GM12878 (cell line): ENCODE measurements around the gene SLC12A2. TPM values are rescaled to one million over a fixed set of nuclear protein-coding genes. Genes with fewer than 3 reads are reported as not detected.

Source experiments
- ATAC-seq: fragments of 200-7000 bp; cut with Tn5 transposase; 3 replicates; pipeline ENCODE4 v1.9.1; 2020; ENCODE audit warnings: mild to moderate bottlenecking, moderate library complexity
- BruUV-seq: library from RNA; stranded (reverse); fragments of 400-500 nt; replicated peaks from 2 replicates; lab custom pipeline; 2021; lab: Mats Ljungman, UMichigan
- CTCF ChIA-PET: fragments of 300-600 bp; sonication (Branson Sonifier 250); formaldehyde crosslinking; extraction: SDS; loops from one replicate; lab custom pipeline; 2021; ENCODE audit warnings: inconsistent platforms; lab: Yijun Ruan, JAX
- POLR2A ChIA-PET: fragments of 350-600 bp; formaldehyde crosslinking; extraction: SDS; loops from one replicate; lab custom pipeline; 2021; ENCODE audit warnings: inconsistent platforms; lab: Charles Lee
- RAD21 ChIA-PET: fragments of 300-600 bp; sonication (Branson Sonifier 250); formaldehyde crosslinking; loops from one replicate; lab custom pipeline; 2023; ENCODE audit warnings: antibody characterized with exemption; ENCODE audit not compliant: unreplicated experiment; lab: Charles Lee
- SMC1A ChIA-PET: fragments of 300-600 bp; sonication (Branson Sonifier 250); formaldehyde crosslinking; loops from one replicate; lab custom pipeline; 2023; ENCODE audit not compliant: unreplicated experiment, uncharacterized antibody; lab: Charles Lee
- DNase-seq: peaks from one replicate; pipeline ENCODE4 v3.0.0-alpha.2; 2011; ENCODE audit warnings: low read depth, low spot score
- FAIRE-seq: peaks from 3 replicates; lab custom pipeline; 2011; peaks lifted over from hg19 to GRCh38; lab: Jason Lieb, UNC
- H2AFZ ChIP-seq: 2 replicates; pipeline ENCODE4 v1.6.0; 2011; ENCODE audit warnings: low read depth, low read length, control low read depth; ENCODE audit not compliant: control insufficient read depth
- H3K27ac ChIP-seq: 2 replicates; pipeline ENCODE4 v1.5.1; 2011; ENCODE audit warnings: control low read depth; ENCODE audit not compliant: control insufficient read depth, insufficient read depth
- H3K27me3 ChIP-seq, 2 experiments: replicated peaks in 1 of 2; 2 replicates each; pipeline versions ENCODE4 v1.6.0 to v1.6.1; 2011; ENCODE audit warnings: low read length in 1 of 2; ENCODE audit not compliant: control insufficient read depth in 2 of 2, insufficient read depth in 2 of 2
- H3K36me3 ChIP-seq, 2 experiments: 2 replicates each; pipeline ENCODE4 v1.5.1; 2011; ENCODE audit warnings: low read length in 1 of 2; ENCODE audit not compliant: control insufficient read depth in 2 of 2, insufficient read depth in 2 of 2
- H3K4me1 ChIP-seq: 2 replicates; pipeline ENCODE4 v1.6.1; 2011; ENCODE audit warnings: mild to moderate bottlenecking, low read length, moderate library complexity, mixed read lengths; ENCODE audit not compliant: control insufficient read depth, insufficient read depth
- H3K4me2 ChIP-seq: 2 replicates; pipeline ENCODE4 v1.6.0; 2011; ENCODE audit warnings: control low read depth; ENCODE audit not compliant: control insufficient read depth, insufficient read depth
- H3K4me3 ChIP-seq: fragments of 200-600 bp; sonication (generic); 2 replicates; pipeline ENCODE4 v1.5.1; 2016
- H3K79me2 ChIP-seq: 2 replicates; pipeline ENCODE4 v1.6.0; 2011; ENCODE audit warnings: low read length; ENCODE audit not compliant: control insufficient read depth, insufficient read depth
- H3K9ac ChIP-seq: 2 replicates; pipeline ENCODE4 v1.8.0; 2011; ENCODE audit warnings: low read length, control low read depth, mixed read lengths; ENCODE audit not compliant: control insufficient read depth, insufficient read depth
- H3K9me3 ChIP-seq: replicated peaks from 3 replicates; pipeline ENCODE4 v1.5.1; 2011; ENCODE audit warnings: mild to moderate bottlenecking, low read length; ENCODE audit not compliant: control insufficient read depth, insufficient read depth
- H4K20me1 ChIP-seq: 2 replicates; pipeline ENCODE4 v1.6.0; 2011; ENCODE audit not compliant: control insufficient read depth, insufficient read depth
- ATF3 ChIP-seq: IDR thresholded peaks from 2 replicates; pipeline ENCODE4 v1.6.1; 2011; ENCODE audit warnings: low read depth, mild to moderate bottlenecking, low read length, moderate library complexity, borderline replicate concordance; ENCODE audit errors: extremely low read depth
- CHD2 ChIP-seq: IDR thresholded peaks from 2 replicates; pipeline ENCODE4 v1.6.1; 2011; ENCODE audit warnings: low read depth, low read length, improper control_type of control experiment, borderline replicate concordance
- ELK1 ChIP-seq: IDR thresholded peaks from 2 replicates; pipeline ENCODE4 v1.6.1; 2012; ENCODE audit warnings: low read depth, low read length, improper control_type of control experiment
- GATAD2B ChIP-seq: fragments of 450-650 bp; conservative IDR thresholded peaks from 2 replicates; pipeline ENCODE4 v1.6.1; 2017; ENCODE audit warnings: low read depth, mild to moderate bottlenecking, moderate library complexity
- MEF2B ChIP-seq: fragments of 450-650 bp; IDR thresholded peaks from 2 replicates; pipeline ENCODE4 v1.6.1; 2018; ENCODE audit warnings: mild to moderate bottlenecking, moderate library complexity; ENCODE audit not compliant: partially characterized antibody, poor library complexity, severe bottlenecking
- MTA3 ChIP-seq: IDR thresholded peaks from 2 replicates; pipeline ENCODE4 v1.6.1; 2012; ENCODE audit warnings: low read length, inconsistent platforms, borderline replicate concordance
- POLR2AphosphoS2 ChIP-seq: IDR thresholded peaks from 2 replicates; pipeline ENCODE4 v1.6.1; 2011; ENCODE audit warnings: low read depth, mild to moderate bottlenecking, low read length, improper control_type of control experiment, moderate library complexity
- POU2F2 ChIP-seq: IDR thresholded peaks from 3 replicates; pipeline ENCODE4 v1.6.1; 2011; ENCODE audit warnings: low read depth, mild to moderate bottlenecking, low read length, borderline replicate concordance
- WGBS: methylation state at CpG from one replicate; pipeline ENCODE4 v1.1.6; 2016; ENCODE audit warnings: low lambda C conversion rate; ENCODE audit not compliant: insufficient replicate concordance, insufficient coverage; ENCODE audit errors: missing lambda C conversion rate; 5-methylcytosine and 5-hydroxymethylcytosine counted together
- in situ Hi-C: fragments of 300-500 bp; cut with MboI; formaldehyde crosslinking; loops from 9 replicates; pipeline ENCODE4 v1.14.3; 2018; ENCODE audit warnings: mixed read lengths
- intact Hi-C: fragments of 100-400 bp; cut with micrococcal nuclease; formaldehyde crosslinking; loops from one replicate; pipeline ENCODE4 v1.14.2; 2022; ENCODE audit not compliant: unreplicated experiment
- polyA plus RNA-seq, 11 experiments: library from polyadenylated mRNA; depleted of rRNA in 4 of 11; unstranded in 6 of 11; stranded (reverse) in 5 of 11; fragments of >200 nt; fragmentation: Nextera tagmentation in 4 of 11; fragmentation: Illumina TruSeq in 1 of 11; extraction: Ambion mirVana in 4 of 11; extraction: Trizol in 1 of 11; gene quantifications; 1 replicate in 1 of 11; 2 replicates in 10 of 11; pipeline versions ENCODE4 v1.2.1 to v1.2.3, GENCODE V29; 2011 to 2016; ENCODE audit warnings: inconsistent platforms in 2 of 11, missing spikeins in 2 of 11, low read depth in 1 of 11
- total RNA-seq, 4 experiments: library from RNA; depleted of rRNA in 3 of 4; stranded (reverse); fragments of >200 nt in 3 of 4; fragmentation: Illumina TruSeq in 1 of 4; extraction: Trizol in 1 of 4; gene quantifications; 2 replicates each; pipeline versions ENCODE4 v1.2.1 to v1.2.3, GENCODE V29; 2013 to 2021

Gene SLC12A2
- total and polyA plus RNA-seq, 10 of the 15 experiments (the other 5 are each of a cell fraction or from before 2014, with no cell fraction given): 5.1 to 21.8 (median 10.5) TPM

GRCh38 chr5:128035689-128036088 lies 47.9 kb upstream of the SLC12A2 start:
- intact Hi-C loops: no loop called here
- no peak overlapping the region for H2AFZ ChIP-seq
- 39% methylated on average over 4 of the region's 4 CpGs for WGBS
- ChIA-PET SMC1A (interaction anchor here (0.8 to 1.8 kb wide), 5 partner anchors 11 to 45 kb away, joined by 3 to 7 read pairs (median 3); no protein-coding TSS in a partner anchor), POLR2A (no interaction called here), RAD21 (interaction anchor here (0.7 kb wide), 1 partner anchor 129 kb away, joined by 3 read pairs; no protein-coding TSS in a partner anchor), CTCF (interaction anchor here (1.1 to 1.4 kb wide), 2 partner anchors 129 to 160 kb away, joined by 3 read pairs; no protein-coding TSS in a partner anchor)
- no peak overlapping the region for H3K27ac ChIP-seq
- no peaks in the 10 kb centered on the region for H3K4me1 ChIP-seq
- FAIRE-seq: no peak
- in situ Hi-C loops: no loop called here
- H3K9ac ChIP-seq: no peak overlapping the region
- no peaks in the 10 kb centered on the region for H3K27me3 ChIP-seq
- H4K20me1 ChIP-seq: no peaks in the 10 kb centered on the region
- DNase-seq: no peak
- ATAC-seq: no peak
- H3K36me3 ChIP-seq: peaks cover 0 to 2% of the 10 kb centered on the region in 2 experiments; a peak in 1 of 4 replicates
- H3K9me3 ChIP-seq: peaks cover 4% of the 10 kb centered on the region; the same call in 2 of the 3 replicates
- no TSS peak for BruUV-seq
- TF ChIP-seq POU2F2 (no peak), ATF3 (no peak), GATAD2B (no peak), ELK1 (no peak), CHD2 (no peak), MTA3 (no peak), POLR2AphosphoS2 (no peak), MEF2B (no peak)
- H3K4me2 ChIP-seq: no peak overlapping the region
- H3K79me2 ChIP-seq: no peaks in the 10 kb centered on the region
- H3K4me3 ChIP-seq: no peak overlapping the region
